Eye (tissue), 1 donor: Measurements from ENCODE around the gene KCNAB1.

Experiments used
- DNase-seq: peaks from one replicate; pipeline ENCODE4 v3.0.0-alpha.2; 2015

The KCNAB1 gene

GRCh38 chr3:156417559-156418132 lies 297.3 kb downstream of the KCNAB1 start:
- DNase-seq: no peak

GRCh38 chr3:156418428-156418827 lies 298.1 kb downstream of the KCNAB1 start:
- DNase-seq: peak; percentile 39

GRCh38 chr3:156421534-156421933 lies 301.2 kb downstream of the KCNAB1 start:
- DNase-seq: no peak

- DNase-seq: peak; percentile 67
Observed at GRCh38 chr3:156424758-156425157, 304.4 kb downstream of the KCNAB1 start.

GRCh38 chr3:156425651-156426050 lies 305.3 kb downstream of the KCNAB1 start:
- DNase-seq: peak; percentile 93

GRCh38 chr3:156429125-156429524 lies 308.7 kb downstream of the KCNAB1 start:
- DNase-seq: no peak

- no peak for DNase-seq
Observed at GRCh38 chr3:156431334-156432124, 311.2 kb downstream of the KCNAB1 start.

GRCh38 chr3:156432563-156432962 lies 312.2 kb downstream of the KCNAB1 start:
- no peak for DNase-seq

GRCh38 chr3:156433138-156433537 lies 312.8 kb downstream of the KCNAB1 start:
- DNase-seq: no peak

GRCh38 chr3:156433910-156434309 lies 313.5 kb downstream of the KCNAB1 start:
- no peak for DNase-seq

- DNase-seq: no peak
Observed at GRCh38 chr3:156434921-156435320, 314.5 kb downstream of the KCNAB1 start.

- DNase-seq: no peak
Observed at GRCh38 chr3:156443079-156443478, 322.7 kb downstream of the KCNAB1 start.

GRCh38 chr3:156445117-156446090 lies 325.0 kb downstream of the KCNAB1 start:
- no peak for DNase-seq

GRCh38 chr3:156448300-156448699 lies 327.9 kb downstream of the KCNAB1 start:
- no peak for DNase-seq

GRCh38 chr3:156449710-156450574 lies 329.6 kb downstream of the KCNAB1 start:
- DNase-seq: peak; percentile 63

GRCh38 chr3:156455839-156456238 lies 335.5 kb downstream of the KCNAB1 start:
- no peak for DNase-seq

GRCh38 chr3:156456771-156457224 lies 336.4 kb downstream of the KCNAB1 start:
- no peak for DNase-seq

- DNase-seq: no peak
Observed at GRCh38 chr3:156459434-156459833, 339.1 kb downstream of the KCNAB1 start.

- DNase-seq: no peak
Observed at GRCh38 chr3:156460206-156460611, 339.8 kb downstream of the KCNAB1 start.

- no peak for DNase-seq
Observed at GRCh38 chr3:156461889-156462288, 341.5 kb downstream of the KCNAB1 start.

- no peak for DNase-seq
Observed at GRCh38 chr3:156463123-156463522, 342.7 kb downstream of the KCNAB1 start.

GRCh38 chr3:156465194-156465593 lies 344.8 kb downstream of the KCNAB1 start:
- DNase-seq: no peak
